HEK293 (cell line): Measurements from ENCODE around the gene ERAP2.

Experiments used
- CTCF ChIP-seq: fragments of 450-650 bp; formaldehyde crosslinking; IDR thresholded peaks from 2 replicates; pipeline ENCODE4 v1.5.1; 2016; ENCODE audit warnings: missing biosample characterization, missing genetic modification characterization
- KLF9 ChIP-seq: fragments of 450-650 bp; formaldehyde crosslinking; IDR thresholded peaks from 2 replicates; pipeline ENCODE4 v1.5.1; 2016; ENCODE audit warnings: missing biosample characterization, missing genetic modification characterization, low read depth
- PRDM2 ChIP-seq: fragments of 450-650 bp; formaldehyde crosslinking; IDR thresholded peaks from 2 replicates; pipeline ENCODE4 v1.5.1; 2016; ENCODE audit warnings: missing biosample characterization, missing genetic modification characterization, borderline replicate concordance
- ZBTB1 ChIP-seq: fragments of 450-650 bp; formaldehyde crosslinking; IDR thresholded peaks from 2 replicates; pipeline ENCODE4 v1.5.1; 2016; ENCODE audit warnings: missing biosample characterization, missing genetic modification characterization
- ZFP41 ChIP-seq: fragments of 450-650 bp; formaldehyde crosslinking; IDR thresholded peaks from 2 replicates; pipeline ENCODE4 v1.5.1; 2016; ENCODE audit warnings: missing biosample characterization, missing genetic modification characterization, borderline replicate concordance
- ZNF138 ChIP-seq: fragments of 450-650 bp; formaldehyde crosslinking; IDR thresholded peaks from 2 replicates; pipeline ENCODE4 v1.5.1; 2016; ENCODE audit warnings: missing biosample characterization, missing genetic modification characterization, borderline replicate concordance
- ZNF174 ChIP-seq: fragments of 450-650 bp; formaldehyde crosslinking; IDR thresholded peaks from 2 replicates; pipeline ENCODE4 v1.5.0; 2017; ENCODE audit warnings: missing biosample characterization, mild to moderate bottlenecking, missing genetic modification characterization
- ZNF23 ChIP-seq: fragments of 450-650 bp; formaldehyde crosslinking; IDR thresholded peaks from 2 replicates; pipeline ENCODE4 v1.5.1; 2016; ENCODE audit warnings: missing biosample characterization, missing genetic modification characterization, borderline replicate concordance
- ZNF350 ChIP-seq: fragments of 450-650 bp; formaldehyde crosslinking; IDR thresholded peaks from 2 replicates; pipeline ENCODE4 v1.5.0; 2017; ENCODE audit warnings: missing biosample characterization, mild to moderate bottlenecking, missing genetic modification characterization
- ZNF362 ChIP-seq: fragments of 450-650 bp; formaldehyde crosslinking; IDR thresholded peaks from 2 replicates; pipeline ENCODE4 v1.5.1; 2016; ENCODE audit warnings: missing biosample characterization, missing genetic modification characterization
- ZNF518A ChIP-seq: fragments of 450-650 bp; formaldehyde crosslinking; conservative IDR thresholded peaks from 2 replicates; pipeline ENCODE4 v1.5.1; 2016; ENCODE audit warnings: low read depth, missing biosample characterization, missing genetic modification characterization
- ZNF776 ChIP-seq: fragments of 450-650 bp; formaldehyde crosslinking; IDR thresholded peaks from 2 replicates; pipeline ENCODE4 v1.5.0; 2017; ENCODE audit warnings: missing biosample characterization, missing genetic modification characterization, borderline replicate concordance
- ZNF777 ChIP-seq: fragments of 450-650 bp; formaldehyde crosslinking; IDR thresholded peaks from 2 replicates; pipeline ENCODE4 v1.5.1; 2017; ENCODE audit warnings: missing biosample characterization, missing genetic modification characterization, borderline replicate concordance
- ZSCAN4 ChIP-seq: fragments of 450-650 bp; formaldehyde crosslinking; IDR thresholded peaks from 2 replicates; pipeline ENCODE4 v1.5.1; 2017; ENCODE audit warnings: missing biosample characterization, missing genetic modification characterization

- TF ChIP-seq ZSCAN4 (tag by site-specific recombination) (no peak), ZNF518A (no peak), KLF9 (tag by site-specific recombination) (no peak), ZNF777 (tag by site-specific recombination) (no peak), ZNF23 (tag by site-specific recombination) (no peak), ZNF174 (no peak), ZFP41 (no peak), CTCF (tag by site-specific recombination) (no peak), ZNF138 (tag by site-specific recombination) (no peak), ZBTB1 (tag by site-specific recombination) (no peak), ZNF776 (tag by site-specific recombination) (no peak), ZNF362 (no peak), ZNF350 (no peak), PRDM2 (tag by site-specific recombination) (no peak)
Observed at GRCh38 chr5:96922499-96923244, 46.4 kb downstream of the ERAP2 start.
